Hepatocyte (in vitro differentiated cells): Measurements from ENCODE around the gene EIF4EBP3. TPM values are rescaled to one million over a fixed set of nuclear protein-coding genes. Genes with fewer than 3 reads are reported as not detected.

Experiments used
- DNase-seq: peaks from one replicate; pipeline ENCODE4 v3.0.0-alpha.2; 2016; ENCODE audit warnings: low spot score
- H2AFZ ChIP-seq: fragments of 200-600 bp; sonication (generic); 2 replicates; pipeline ENCODE4 v1.6.0; 2016; ENCODE audit warnings: antibody characterized with exemption, mild to moderate bottlenecking
- H3K27ac ChIP-seq: fragments of 200-600 bp; sonication (generic); 2 replicates; pipeline ENCODE4 v1.5.1; 2016; ENCODE audit warnings: mild to moderate bottlenecking
- H3K27me3 ChIP-seq: fragments of 200-600 bp; sonication (generic); 2 replicates; pipeline ENCODE4 v1.6.1; 2016
- H3K36me3 ChIP-seq: fragments of 200-600 bp; sonication (generic); replicated peaks from 2 replicates; pipeline ENCODE4 v1.5.1; 2016; ENCODE audit warnings: low read depth; ENCODE audit not compliant: insufficient read depth
- H3K4me1 ChIP-seq: fragments of 200-600 bp; sonication (generic); 2 replicates; pipeline ENCODE4 v1.5.1; 2016; ENCODE audit warnings: mild to moderate bottlenecking, moderate library complexity; ENCODE audit not compliant: insufficient read depth
- H3K4me2 ChIP-seq: fragments of 200-600 bp; sonication (generic); 2 replicates; pipeline ENCODE4 v1.6.0; 2016
- H3K4me3 ChIP-seq: fragments of 200-600 bp; sonication (generic); 2 replicates; pipeline ENCODE4 v1.5.1; 2016; ENCODE audit warnings: mild to moderate bottlenecking
- H3K79me2 ChIP-seq: fragments of 200-600 bp; sonication (generic); 2 replicates; pipeline ENCODE4 v1.6.0; 2017; ENCODE audit warnings: mild to moderate bottlenecking
- H3K9me2 ChIP-seq: fragments of 200-600 bp; sonication (generic); replicated peaks from 2 replicates; pipeline ENCODE4 v1.6.0; 2017; ENCODE audit warnings: mild to moderate bottlenecking; ENCODE audit not compliant: insufficient read depth
- H3K9me3 ChIP-seq: fragments of 200-600 bp; sonication (generic); 2 replicates; pipeline ENCODE4 v1.5.1; 2016; ENCODE audit warnings: low read depth, mild to moderate bottlenecking
- H4K20me1 ChIP-seq: fragments of 200-600 bp; sonication (generic); 2 replicates; pipeline ENCODE4 v1.6.0; 2016; ENCODE audit warnings: mild to moderate bottlenecking; ENCODE audit not compliant: insufficient read depth, poor library complexity, severe bottlenecking
- EZH2 ChIP-seq: fragments of 200-600 bp; sonication (generic); IDR thresholded peaks from 2 replicates; pipeline ENCODE4 v1.6.1; 2016; ENCODE audit warnings: antibody characterized with exemption, mild to moderate bottlenecking, borderline replicate concordance
- EZH2phosphoT487 ChIP-seq: fragments of 200-600 bp; sonication (generic); IDR thresholded peaks from one replicate; pipeline ENCODE4 v1.6.1; 2018; ENCODE audit warnings: antibody characterized with exemption, mild to moderate bottlenecking, low read depth, moderate library complexity; ENCODE audit not compliant: unreplicated experiment, severe bottlenecking
- WGBS: methylation state at CpG from one replicate; pipeline ENCODE4 v1.1.6; 2016; ENCODE audit warnings: low lambda C conversion rate; ENCODE audit errors: missing lambda C conversion rate; 5-methylcytosine and 5-hydroxymethylcytosine counted together
- polyA plus RNA-seq: library from polyadenylated mRNA; unstranded; fragments of >200 nt; fragmentation: Nextera tagmentation; extraction: Ambion mirVana; gene quantifications from 2 replicates; pipeline ENCODE4 v1.2.1, GENCODE V29; 2016
- total RNA-seq: library from RNA; depleted of rRNA; stranded (reverse); fragments of >200 nt; gene quantifications from 2 replicates; pipeline ENCODE4 v1.2.3, GENCODE V29; 2014
- TF ChIP-seq, protein P1 (sequence below): fragments of 200-600 bp; sonication (generic); IDR thresholded peaks from 2 replicates; pipeline ENCODE4 v1.5.1; 2016; ENCODE audit warnings: antibody characterized with exemption, mild to moderate bottlenecking; ENCODE audit not compliant: poor library complexity

The EIF4EBP3 gene
- total and polyA plus RNA-seq, 2 experiments from 2014 or later, result 2.7 to 6.9 TPM

- TF ChIP-seq, protein P1, sequence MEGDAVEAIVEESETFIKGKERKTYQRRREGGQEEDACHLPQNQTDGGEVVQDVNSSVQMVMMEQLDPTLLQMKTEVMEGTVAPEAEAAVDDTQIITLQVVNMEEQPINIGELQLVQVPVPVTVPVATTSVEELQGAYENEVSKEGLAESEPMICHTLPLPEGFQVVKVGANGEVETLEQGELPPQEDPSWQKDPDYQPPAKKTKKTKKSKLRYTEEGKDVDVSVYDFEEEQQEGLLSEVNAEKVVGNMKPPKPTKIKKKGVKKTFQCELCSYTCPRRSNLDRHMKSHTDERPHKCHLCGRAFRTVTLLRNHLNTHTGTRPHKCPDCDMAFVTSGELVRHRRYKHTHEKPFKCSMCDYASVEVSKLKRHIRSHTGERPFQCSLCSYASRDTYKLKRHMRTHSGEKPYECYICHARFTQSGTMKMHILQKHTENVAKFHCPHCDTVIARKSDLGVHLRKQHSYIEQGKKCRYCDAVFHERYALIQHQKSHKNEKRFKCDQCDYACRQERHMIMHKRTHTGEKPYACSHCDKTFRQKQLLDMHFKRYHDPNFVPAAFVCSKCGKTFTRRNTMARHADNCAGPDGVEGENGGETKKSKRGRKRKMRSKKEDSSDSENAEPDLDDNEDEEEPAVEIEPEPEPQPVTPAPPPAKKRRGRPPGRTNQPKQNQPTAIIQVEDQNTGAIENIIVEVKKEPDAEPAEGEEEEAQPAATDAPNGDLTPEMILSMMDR, result no peak
- TF ChIP-seq EZH2phosphoT487 (no peak), EZH2 (no peak)
Observed at GRCh38 chr5:140560227-140560626, 12.8 kb downstream of the EIF4EBP3 start.

DNA sequence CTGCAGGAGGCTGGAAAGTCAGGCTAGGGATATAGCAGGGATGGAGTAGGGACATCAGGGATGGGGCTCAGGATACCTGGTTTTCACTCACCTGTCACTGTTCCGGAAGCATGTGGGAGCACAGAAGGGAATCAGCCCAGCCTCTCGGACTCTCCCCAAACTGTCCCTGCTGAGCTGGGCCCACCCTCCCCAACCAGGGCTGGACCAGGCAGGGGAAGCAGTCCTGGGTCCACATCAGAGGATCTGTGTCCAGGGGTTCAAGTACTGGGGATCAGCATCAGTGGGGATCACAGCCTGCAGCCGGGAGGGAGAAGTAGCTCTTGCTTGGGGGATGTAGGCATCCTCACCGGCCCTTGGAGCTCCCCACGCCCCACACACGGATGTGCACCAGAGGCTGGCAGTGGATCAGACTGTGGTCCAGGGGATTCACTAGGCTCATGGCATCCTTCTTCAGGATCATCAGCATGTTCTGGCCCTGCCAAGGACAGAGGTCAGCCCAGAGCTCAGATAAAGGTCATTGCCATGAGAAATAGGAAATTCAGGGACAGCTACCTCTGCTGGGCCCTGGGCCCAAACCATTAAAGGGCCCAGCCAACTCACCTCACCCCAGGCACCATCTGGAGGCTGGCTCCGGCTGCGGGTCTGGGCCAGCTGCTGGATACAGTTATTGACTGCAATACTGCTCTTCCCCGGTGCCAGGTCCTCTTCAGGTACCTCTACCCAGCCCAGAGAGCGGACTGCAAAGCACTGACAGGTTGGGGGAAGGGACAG lies 14.5 kb downstream of the EIF4EBP3 start:
- Histone ChIP-seq H4K20me1 (no peaks in the 10 kb centered on the region), H3K79me2 (peaks cover 33% of the 10 kb centered on the region), H3K36me3 (no peaks in the 10 kb centered on the region), H3K4me2 (no peak overlapping the region), H3K4me3 (no peak overlapping the region), H2AFZ (no peak overlapping the region), H3K27me3 (no peaks in the 10 kb centered on the region), H3K9me2 (no peaks in the 10 kb centered on the region), H3K4me1 (peaks cover 14% of the 10 kb centered on the region), H3K9me3 (no peaks in the 10 kb centered on the region), H3K27ac (no peak overlapping the region)
- WGBS, result 95% methylated on average over 10 of the region's 10 CpGs
- no peak for DNase-seq
- TF ChIP-seq, protein P1, result no peak
- no peak for TF ChIP-seq EZH2phosphoT487
- TF ChIP-seq EZH2, result no peak

More at GRCh38 chr5:140560227-140560626, 12.8 kb downstream of the EIF4EBP3 start:
- Histone ChIP-seq H3K27ac (no peak overlapping the region), H3K4me3 (no peak overlapping the region), H3K27me3 (no peaks in the 10 kb centered on the region), H4K20me1 (no peaks in the 10 kb centered on the region), H3K79me2 (peaks cover 33% of the 10 kb centered on the region), H3K9me2 (no peaks in the 10 kb centered on the region), H3K9me3 (no peaks in the 10 kb centered on the region), H3K4me1 (peaks cover 13% of the 10 kb centered on the region), H2AFZ (no peak overlapping the region), H3K36me3 (no peaks in the 10 kb centered on the region), H3K4me2 (no peak overlapping the region)
- 93% methylated on average over 10 of the region's 10 CpGs for WGBS
- DNase-seq, result no peak

GRCh38 chr5:140563596-140563995 lies 16.1 kb downstream of the EIF4EBP3 start:
- no peak for DNase-seq
- Histone ChIP-seq H3K9me3 (no peaks in the 10 kb centered on the region), H3K79me2 (peaks cover 31% of the 10 kb centered on the region), H3K27ac (peak overlapping the region; percentile 93), H2AFZ (peak overlapping the region; percentile 58), H3K4me1 (peaks cover 9% of the 10 kb centered on the region), H3K27me3 (no peaks in the 10 kb centered on the region), H3K4me3 (peak overlapping the region; percentile 27), H3K36me3 (no peaks in the 10 kb centered on the region), H3K9me2 (no peaks in the 10 kb centered on the region), H3K4me2 (peak overlapping the region; percentile 85), H4K20me1 (no peaks in the 10 kb centered on the region)
- 85% methylated on average over 8 of the region's 8 CpGs for WGBS
- TF ChIP-seq EZH2phosphoT487 (no peak), EZH2 (no peak)
- TF ChIP-seq, protein P1, result no peak
